ENCODE measurements around the gene SHISA6.

DNA sequence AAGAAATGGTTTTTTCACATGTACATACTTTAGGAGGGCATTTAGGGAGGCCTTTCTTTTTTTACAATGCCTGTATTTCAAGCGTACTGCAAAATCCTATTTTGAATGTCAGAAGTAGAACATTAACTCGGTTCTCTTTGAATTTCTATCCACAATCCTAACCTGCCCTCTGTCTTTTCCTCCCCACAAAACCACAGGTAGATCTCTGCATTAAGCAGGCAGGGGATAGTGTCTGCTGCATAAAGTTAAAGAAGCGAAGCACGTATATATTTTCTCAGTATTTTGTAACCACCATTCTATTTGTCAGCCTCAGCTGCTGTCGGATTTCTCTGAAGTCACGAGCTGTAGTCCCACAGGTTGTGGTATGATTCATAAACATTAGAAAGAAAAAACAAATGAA lies 137.5 kb downstream of the SHISA6 start:
- no peak for TF ChIP-seq CSRNP3 (CRISPR knock-in tag; IDR thresholded peaks at IDR 0.05)
- TF ChIP-seq CREB5 (CRISPR knock-in tag; IDR thresholded peaks at IDR 0.05; ENCODE audit: low read depth) = no peak
- no peak for TF ChIP-seq TOX (CRISPR knock-in tag; IDR thresholded peaks at IDR 0.05; ENCODE audit: borderline replicate concordance)
- no peak for TF ChIP-seq RARB (CRISPR knock-in tag; IDR thresholded peaks at IDR 0.05)
- no peak for TF ChIP-seq ISL1 (CRISPR knock-in tag; IDR thresholded peaks at IDR 0.05)
- TF ChIP-seq, protein P1, sequence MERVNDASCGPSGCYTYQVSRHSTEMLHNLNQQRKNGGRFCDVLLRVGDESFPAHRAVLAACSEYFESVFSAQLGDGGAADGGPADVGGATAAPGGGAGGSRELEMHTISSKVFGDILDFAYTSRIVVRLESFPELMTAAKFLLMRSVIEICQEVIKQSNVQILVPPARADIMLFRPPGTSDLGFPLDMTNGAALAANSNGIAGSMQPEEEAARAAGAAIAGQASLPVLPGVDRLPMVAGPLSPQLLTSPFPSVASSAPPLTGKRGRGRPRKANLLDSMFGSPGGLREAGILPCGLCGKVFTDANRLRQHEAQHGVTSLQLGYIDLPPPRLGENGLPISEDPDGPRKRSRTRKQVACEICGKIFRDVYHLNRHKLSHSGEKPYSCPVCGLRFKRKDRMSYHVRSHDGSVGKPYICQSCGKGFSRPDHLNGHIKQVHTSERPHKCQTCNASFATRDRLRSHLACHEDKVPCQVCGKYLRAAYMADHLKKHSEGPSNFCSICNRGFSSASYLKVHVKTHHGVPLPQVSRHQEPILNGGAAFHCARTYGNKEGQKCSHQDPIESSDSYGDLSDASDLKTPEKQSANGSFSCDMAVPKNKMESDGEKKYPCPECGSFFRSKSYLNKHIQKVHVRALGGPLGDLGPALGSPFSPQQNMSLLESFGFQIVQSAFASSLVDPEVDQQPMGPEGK (CRISPR knock-in tag; IDR thresholded peaks at IDR 0.05; ENCODE audit: borderline replicate concordance) = no peak
- no peak for TF ChIP-seq PPARA (CRISPR knock-in tag; IDR thresholded peaks at IDR 0.05; ENCODE audit: borderline replicate concordance)
- no peak for TF ChIP-seq ZFP30 (CRISPR knock-in tag; IDR thresholded peaks at IDR 0.05)
- no peak for TF ChIP-seq TCF4 (CRISPR knock-in tag; IDR thresholded peaks at IDR 0.05; ENCODE audit: borderline replicate concordance)

Measured in SK-N-SH treated with all-trans-retinoic acid at 6 μM for 48 hours (cell line).